Measurements from ENCODE around the gene GPN3. TPM values are rescaled to one million over a fixed set of nuclear protein-coding genes. Genes with fewer than 3 reads are reported as not detected.

GPN3 gene
- total RNA-seq, 2 donors from 2014 or later: 18.2 to 23.4 TPM

Other genes starting within 250 kb of the GPN3 start
- gene ATP2A2, start 187.0 kb downstream of the GPN3 start, total RNA-seq: 100 to 1,000 TPM; 222 to 263 TPM
- gene ANAPC7, start 64.5 kb downstream of the GPN3 start, total RNA-seq: 10 to 100 TPM; 35.2 to 35.9 TPM
- 100 to 1,000 TPM; 167 to 176 TPM for gene ARPC3, start 17.9 kb downstream of the GPN3 start, total RNA-seq
- 1 to 10 TPM; 6.0 to 6.7 TPM for gene FAM216A, start 588 bp upstream of the GPN3 start, total RNA-seq
- gene VPS29, start 33.9 kb upstream of the GPN3 start, total RNA-seq: 100 to 1,000 TPM; 131 to 175 TPM
- gene RAD9B, start 34.1 kb upstream of the GPN3 start, total RNA-seq: 1 to 10 TPM; 1.3 to 3.0 TPM
- gene PPTC7, start 115.1 kb upstream of the GPN3 start, total RNA-seq: 10 to 100 TPM; 21.5 to 34.5 TPM
- 10 to 100 TPM; 24.0 to 35.8 TPM for gene TCTN1, start 145.9 kb upstream of the GPN3 start, total RNA-seq
- 1 to 10 TPM; 3.6 to 8.5 TPM for gene HVCN1, start 220.9 kb upstream of the GPN3 start, total RNA-seq